Measurements from ENCODE around the gene SSBP4.

Gene SSBP4

GRCh38 chr19:18388960-18389725 lies 30.1 kb upstream of the SSBP4 start:
- Histone ChIP-seq H3K4me2 (ENCODE audit: low read length) (no peak overlapping the region), H3K79me1 (ENCODE audit: low read length) (peaks cover 6% of the 10 kb centered on the region), H3K4me3 (ENCODE audit: low read depth, low read length) (no peak overlapping the region), H3K27me3 (ENCODE audit: insufficient read depth, low read length) (peaks cover 3% of the 10 kb centered on the region), H4K91ac (ENCODE audit: low read depth, low read length) (no peak overlapping the region), H3K18ac (ENCODE audit: low read length) (no peak overlapping the region), H4K8ac (ENCODE audit: low read depth, low read length) (no peak overlapping the region), H3K27ac (ENCODE audit: low read depth, low read length) (no peak overlapping the region), H3K9ac (ENCODE audit: low read length) (no peak overlapping the region), H3K36me3 (ENCODE audit: control insufficient read depth in 1 of 2, insufficient read depth in 2 of 2, low read length in 2 of 2) (peaks cover 0 to 5% of the 10 kb centered on the region in 2 experiments), H2AK5ac (ENCODE audit: low read length) (no peak overlapping the region), H3K4me1 (ENCODE audit: control insufficient read depth in 1 of 2, insufficient read depth in 2 of 2, low read length in 2 of 2) (peaks cover 7 to 13% of the 10 kb centered on the region in 2 experiments), H3K14ac (ENCODE audit: low read length) (no peak overlapping the region), H2BK5ac (ENCODE audit: low read depth, low read length, poor library complexity) (no peak overlapping the region), H3K79me2 (ENCODE audit: control insufficient read depth, insufficient read depth, low read length, poor library complexity) (peaks cover 2% of the 10 kb centered on the region), H3K4ac (ENCODE audit: low read depth, low read length) (no peak overlapping the region), H2BK12ac (ENCODE audit: low read length) (no peak overlapping the region), H2BK120ac (ENCODE audit: insufficient read depth, low read length, poor library complexity) (no peak overlapping the region), H3K9me3 (ENCODE audit: insufficient read depth, low read depth, low read length) (peaks cover 2% of the 10 kb centered on the region), H4K12ac (ENCODE audit: low read depth, low read length) (no peak overlapping the region), H2AFZ (ENCODE audit: insufficient read depth, low read length, poor library complexity) (no peak overlapping the region), H3K23ac (ENCODE audit: low read length) (no peak overlapping the region)
- DNase-seq: peak in 1 of 2 donors; percentile 42
- WGBS (ENCODE audit: extremely low coverage, insufficient coverage, insufficient read length): no CpG with 5 or more reads among the region's 13 CpGs

DNA sequence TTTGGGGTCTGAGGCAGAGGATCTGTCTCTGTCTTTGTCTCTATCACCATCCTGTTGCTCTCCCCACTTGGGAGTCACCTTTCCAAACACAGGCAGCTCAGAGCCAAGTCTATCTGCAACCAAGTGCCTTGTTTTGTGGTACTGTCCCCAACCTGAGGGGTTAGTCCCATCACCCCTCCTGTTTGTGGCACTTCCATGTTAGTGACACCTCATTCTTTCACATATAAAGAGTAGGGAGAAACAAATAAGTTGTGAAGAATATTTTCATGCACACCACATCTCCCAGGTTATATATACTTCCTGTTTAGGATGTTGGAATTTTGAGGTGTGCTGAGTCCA lies 29.5 kb upstream of the SSBP4 start:
- H3K36me3 ChIP-seq (ENCODE audit: control insufficient read depth in 1 of 2, insufficient read depth in 2 of 2, low read length in 2 of 2): peaks cover 0 to 5% of the 10 kb centered on the region in 2 experiments
- H2AK5ac ChIP-seq (ENCODE audit: low read length): no peak overlapping the region
- H3K4me3 ChIP-seq (ENCODE audit: low read depth, low read length): no peak overlapping the region
- peaks cover 2% of the 10 kb centered on the region for H3K9me3 ChIP-seq (ENCODE audit: insufficient read depth, low read depth, low read length)
- no peak overlapping the region for H2AFZ ChIP-seq (ENCODE audit: insufficient read depth, low read length, poor library complexity)
- no peak overlapping the region for H3K4me2 ChIP-seq (ENCODE audit: low read length)
- H2BK120ac ChIP-seq (ENCODE audit: insufficient read depth, low read length, poor library complexity): no peak overlapping the region
- H3K79me1 ChIP-seq (ENCODE audit: low read length): peaks cover 6% of the 10 kb centered on the region
- H3K9ac ChIP-seq (ENCODE audit: low read length): no peak overlapping the region
- H3K79me2 ChIP-seq (ENCODE audit: control insufficient read depth, insufficient read depth, low read length, poor library complexity): peaks cover 2% of the 10 kb centered on the region
- no peak overlapping the region for H3K14ac ChIP-seq (ENCODE audit: low read length)
- H2BK5ac ChIP-seq (ENCODE audit: low read depth, low read length, poor library complexity): no peak overlapping the region
- H3K4me1 ChIP-seq (ENCODE audit: control insufficient read depth in 1 of 2, insufficient read depth in 2 of 2, low read length in 2 of 2): peaks cover 7 to 13% of the 10 kb centered on the region in 2 experiments
- H4K91ac ChIP-seq (ENCODE audit: low read depth, low read length): no peak overlapping the region
- no peak overlapping the region for H3K27ac ChIP-seq (ENCODE audit: low read depth, low read length)
- H3K18ac ChIP-seq (ENCODE audit: low read length): no peak overlapping the region
- no peak overlapping the region for H3K23ac ChIP-seq (ENCODE audit: low read length)
- no peak overlapping the region for H4K8ac ChIP-seq (ENCODE audit: low read depth, low read length)
- H2BK12ac ChIP-seq (ENCODE audit: low read length): no peak overlapping the region
- no peak overlapping the region for H4K12ac ChIP-seq (ENCODE audit: low read depth, low read length)
- no peak overlapping the region for H3K4ac ChIP-seq (ENCODE audit: low read depth, low read length)
- DNase-seq: no peak
- H3K27me3 ChIP-seq (ENCODE audit: insufficient read depth, low read length): peaks cover 3% of the 10 kb centered on the region

- Histone ChIP-seq H3K9ac (ENCODE audit: low read length) (no peak overlapping the region), H2BK120ac (ENCODE audit: insufficient read depth, low read length, poor library complexity) (no peak overlapping the region), H2AK5ac (ENCODE audit: low read length) (no peak overlapping the region), H2BK12ac (ENCODE audit: low read length) (no peak overlapping the region), H3K4ac (ENCODE audit: low read depth, low read length) (no peak overlapping the region), H2BK5ac (ENCODE audit: low read depth, low read length, poor library complexity) (no peak overlapping the region), H3K79me2 (ENCODE audit: control insufficient read depth, insufficient read depth, low read length, poor library complexity) (peaks cover 2% of the 10 kb centered on the region), H4K12ac (ENCODE audit: low read depth, low read length) (no peak overlapping the region), H3K36me3 (ENCODE audit: control insufficient read depth in 1 of 2, insufficient read depth in 2 of 2, low read length in 2 of 2) (peaks cover 0 to 5% of the 10 kb centered on the region in 2 experiments), H3K4me2 (ENCODE audit: low read length) (no peak overlapping the region), H3K18ac (ENCODE audit: low read length) (no peak overlapping the region), H4K91ac (ENCODE audit: low read depth, low read length) (no peak overlapping the region), H3K4me3 (ENCODE audit: low read depth, low read length) (no peak overlapping the region), H3K14ac (ENCODE audit: low read length) (no peak overlapping the region), H3K4me1 (ENCODE audit: control insufficient read depth in 1 of 2, insufficient read depth in 2 of 2, low read length in 2 of 2) (peaks cover 7 to 12% of the 10 kb centered on the region in 2 experiments), H4K8ac (ENCODE audit: low read depth, low read length) (no peak overlapping the region), H2AFZ (ENCODE audit: insufficient read depth, low read length, poor library complexity) (no peak overlapping the region), H3K9me3 (ENCODE audit: insufficient read depth, low read depth, low read length) (peaks cover 2% of the 10 kb centered on the region), H3K27me3 (ENCODE audit: insufficient read depth, low read length) (peaks cover 3% of the 10 kb centered on the region), H3K27ac (ENCODE audit: low read depth, low read length) (no peak overlapping the region), H3K79me1 (ENCODE audit: low read length) (peaks cover 5% of the 10 kb centered on the region), H3K23ac (ENCODE audit: low read length) (no peak overlapping the region)
- peak; percentile 78 to 85 for DNase-seq
- WGBS (ENCODE audit: extremely low coverage, insufficient coverage, insufficient read length): no CpG with 5 or more reads among the region's 6 CpGs
These were observed 28.9 kb upstream of the SSBP4 start for GRCh38 chr19:18390065-18390907.

- Histone ChIP-seq H3K9me3 (ENCODE audit: insufficient read depth, low read depth, low read length) (peaks cover 2% of the 10 kb centered on the region), H2AK5ac (ENCODE audit: low read length) (no peak overlapping the region), H3K14ac (ENCODE audit: low read length) (no peak overlapping the region), H3K36me3 (ENCODE audit: control insufficient read depth in 1 of 2, insufficient read depth in 2 of 2, low read length in 2 of 2) (peaks cover 0 to 5% of the 10 kb centered on the region in 2 experiments), H4K91ac (ENCODE audit: low read depth, low read length) (no peak overlapping the region), H3K23ac (ENCODE audit: low read length) (no peak overlapping the region), H2BK120ac (ENCODE audit: insufficient read depth, low read length, poor library complexity) (no peak overlapping the region), H3K4me1 (ENCODE audit: control insufficient read depth in 1 of 2, insufficient read depth in 2 of 2, low read length in 2 of 2) (peaks cover 0 to 6% of the 10 kb centered on the region in 2 experiments), H3K79me2 (ENCODE audit: control insufficient read depth, insufficient read depth, low read length, poor library complexity) (no peaks in the 10 kb centered on the region), H3K9ac (ENCODE audit: low read length) (no peak overlapping the region), H3K4ac (ENCODE audit: low read depth, low read length) (no peak overlapping the region), H3K27ac (ENCODE audit: low read depth, low read length) (no peak overlapping the region), H3K4me2 (ENCODE audit: low read length) (no peak overlapping the region), H3K18ac (ENCODE audit: low read length) (no peak overlapping the region), H4K8ac (ENCODE audit: low read depth, low read length) (no peak overlapping the region), H3K27me3 (ENCODE audit: insufficient read depth, low read length) (peaks cover 3% of the 10 kb centered on the region), H3K79me1 (ENCODE audit: low read length) (no peaks in the 10 kb centered on the region), H2BK12ac (ENCODE audit: low read length) (no peak overlapping the region), H3K4me3 (ENCODE audit: low read depth, low read length) (no peak overlapping the region), H2BK5ac (ENCODE audit: low read depth, low read length, poor library complexity) (no peak overlapping the region), H2AFZ (ENCODE audit: insufficient read depth, low read length, poor library complexity) (no peak overlapping the region), H4K12ac (ENCODE audit: low read depth, low read length) (no peak overlapping the region)
- no CpG with 5 or more reads among the region's 9 CpGs for WGBS (ENCODE audit: extremely low coverage, insufficient coverage, insufficient read length)
- no peak for DNase-seq
These were observed 27.6 kb upstream of the SSBP4 start for GRCh38 chr19:18391509-18392075.

Data from trophoblast cell (in vitro differentiated cells and primary cell).